NCI-H2029 (cell line): ENCODE data around the gene ARCN1.
"Not testable (repeated sequence)": the region's sequence is repeated elsewhere in the genome, so short reads cannot be mapped to it uniquely, and the experiment has no call there.

Experiments
- DNase-seq: peaks from one replicate; lab custom pipeline; 2025; lab: John Stamatoyannopoulos, UW

Gene ARCN1

DNA sequence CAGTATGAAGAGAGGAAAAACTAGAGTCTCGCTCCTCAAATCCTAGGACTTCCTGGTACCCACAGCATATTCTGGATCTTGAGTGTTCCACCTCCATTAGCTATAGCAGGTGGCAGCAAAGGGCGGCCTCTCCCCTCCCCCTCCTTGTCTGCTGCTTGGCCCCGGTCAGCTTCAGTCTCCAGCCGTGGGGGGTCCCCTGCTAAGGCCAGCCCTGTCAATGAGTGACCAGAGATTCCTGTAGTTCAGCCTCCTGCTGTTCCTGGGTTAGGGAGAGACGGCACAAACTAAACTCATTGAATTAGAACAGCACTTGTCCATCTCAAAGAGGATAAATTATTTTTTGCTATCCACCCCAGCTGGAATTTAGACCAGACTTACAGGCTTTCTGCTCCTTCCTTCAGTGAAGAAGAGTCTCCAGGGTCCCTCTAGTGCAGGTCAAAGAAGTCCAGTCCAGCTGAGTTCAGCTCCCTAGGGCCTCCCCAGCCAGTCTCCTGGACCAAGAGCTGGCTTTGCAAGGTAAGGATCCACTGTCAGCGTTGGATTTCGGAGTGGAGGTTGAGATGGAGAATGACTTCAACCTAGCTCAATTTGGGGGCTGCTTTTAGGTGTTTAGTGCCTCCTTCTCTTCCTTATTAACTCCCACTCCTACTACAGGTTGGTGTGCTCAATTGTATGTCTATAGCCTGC is 34.1 kb downstream of the ARCN1 start:
- DNase-seq: no peak

DNA sequence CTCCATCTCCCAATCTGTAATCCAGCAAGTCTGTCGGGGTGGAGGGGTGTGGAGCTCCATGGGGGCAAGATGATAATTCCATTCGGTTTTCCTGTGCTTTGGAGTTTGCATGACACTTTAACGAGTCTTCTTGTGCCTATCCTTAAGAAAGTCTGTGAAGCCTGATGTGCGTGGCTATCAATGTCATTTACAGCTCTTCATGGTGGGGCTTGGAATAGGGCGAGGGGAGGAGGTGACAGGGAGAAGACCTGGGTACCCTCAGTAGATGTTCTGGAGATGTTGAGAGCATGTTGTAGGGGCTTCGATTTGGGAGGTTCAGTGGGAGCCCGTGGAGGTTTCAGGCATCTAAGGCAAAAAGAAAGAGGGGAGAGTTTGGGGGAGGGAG is 34.6 kb downstream of the ARCN1 start:
- DNase-seq: no peak

DNA sequence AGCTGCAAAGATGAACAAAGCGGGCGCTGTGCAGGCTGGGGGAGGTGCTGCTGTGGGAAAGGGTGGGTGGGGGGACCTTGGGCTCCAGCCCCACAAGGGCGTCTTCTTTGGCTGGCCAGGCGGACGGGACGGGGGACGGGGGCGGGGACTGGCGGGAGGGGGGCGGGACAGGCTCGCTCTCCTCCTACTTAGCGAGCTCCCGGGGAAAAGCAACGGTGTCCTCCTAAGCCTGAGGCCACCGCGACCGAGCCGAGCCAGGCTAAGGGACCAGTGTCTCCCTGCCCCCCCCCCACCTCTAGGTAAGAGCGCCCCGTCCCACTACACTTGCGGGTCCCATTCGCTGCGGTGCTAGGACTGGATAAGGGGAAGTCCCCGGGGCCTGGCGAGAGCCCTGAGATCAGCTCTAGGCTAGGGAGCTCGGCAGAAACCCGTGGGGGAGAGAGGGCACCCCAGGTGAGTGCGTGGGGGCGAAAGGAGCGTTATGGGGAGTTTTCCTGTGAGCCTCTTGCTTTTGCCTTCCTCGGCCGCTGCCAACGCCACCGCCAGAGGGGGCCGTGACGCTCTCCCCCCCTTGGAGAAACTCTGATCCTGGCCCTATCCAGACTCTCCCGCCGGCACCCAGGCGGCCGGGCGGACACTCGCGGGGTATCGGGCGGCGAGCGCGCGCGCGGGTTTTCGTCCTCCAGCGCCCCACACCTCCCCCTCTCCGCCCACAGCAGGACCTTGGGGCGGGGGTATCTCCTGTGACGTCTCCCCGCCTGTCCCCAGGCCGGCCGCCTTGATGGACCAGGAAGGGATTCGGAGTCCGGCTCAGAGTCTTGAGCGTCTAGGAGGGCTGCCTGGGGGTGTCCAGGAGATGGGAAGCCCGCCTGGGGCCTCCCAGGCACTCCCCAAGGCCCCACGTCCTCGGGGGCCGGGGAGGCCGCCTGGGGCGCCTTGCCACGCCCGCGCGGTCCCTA is 35.5 kb downstream of the ARCN1 start, which contains the start of gene PHLDB1:
Gene PHLDB1 (plus strand): TSS at position 215 of the 959 bp plus-strand sequence. CDS start 6,222 bp downstream, outside the sequence.
- DNase-seq: no peak

DNA sequence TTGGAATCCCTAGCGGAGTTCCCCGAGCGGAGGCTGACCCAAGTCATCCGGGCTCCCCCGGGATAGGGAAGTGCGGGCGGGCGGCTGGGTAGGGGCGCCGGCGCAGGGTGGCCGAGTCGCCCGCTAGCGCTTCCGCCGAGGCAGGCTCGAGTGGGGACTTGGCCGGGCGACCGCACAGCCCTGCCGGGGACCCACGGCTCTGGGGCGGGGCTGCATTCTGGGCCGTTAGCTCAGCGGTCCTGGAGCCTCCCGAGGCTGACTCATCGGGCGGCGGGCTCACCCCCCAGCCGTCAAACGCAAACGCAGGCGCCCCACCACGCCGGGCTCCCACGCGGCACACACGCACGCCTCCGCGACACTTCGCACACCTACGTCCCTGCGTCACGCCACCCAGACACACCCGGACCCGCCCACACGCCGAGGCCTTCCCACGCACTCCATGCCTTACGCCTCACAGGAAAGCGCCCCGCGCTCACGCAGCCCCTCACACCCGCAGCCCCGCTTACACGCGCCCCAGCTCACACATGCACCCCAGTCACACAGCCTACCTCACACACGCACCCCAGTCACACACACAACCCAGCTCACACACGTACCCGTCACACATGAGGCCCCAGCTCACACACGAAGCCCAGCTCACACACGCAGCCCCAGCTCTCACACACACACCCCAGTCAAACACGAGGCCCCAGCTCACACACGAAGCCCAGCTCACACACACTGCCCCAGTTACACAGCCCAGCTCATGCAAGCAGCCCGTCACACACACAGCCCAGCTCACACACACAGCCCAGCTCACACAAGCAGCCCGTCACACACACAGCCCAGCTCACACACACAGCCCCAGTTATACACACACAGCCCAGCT is 36.4 kb downstream of the ARCN1 start:
- no peak for DNase-seq

DNA sequence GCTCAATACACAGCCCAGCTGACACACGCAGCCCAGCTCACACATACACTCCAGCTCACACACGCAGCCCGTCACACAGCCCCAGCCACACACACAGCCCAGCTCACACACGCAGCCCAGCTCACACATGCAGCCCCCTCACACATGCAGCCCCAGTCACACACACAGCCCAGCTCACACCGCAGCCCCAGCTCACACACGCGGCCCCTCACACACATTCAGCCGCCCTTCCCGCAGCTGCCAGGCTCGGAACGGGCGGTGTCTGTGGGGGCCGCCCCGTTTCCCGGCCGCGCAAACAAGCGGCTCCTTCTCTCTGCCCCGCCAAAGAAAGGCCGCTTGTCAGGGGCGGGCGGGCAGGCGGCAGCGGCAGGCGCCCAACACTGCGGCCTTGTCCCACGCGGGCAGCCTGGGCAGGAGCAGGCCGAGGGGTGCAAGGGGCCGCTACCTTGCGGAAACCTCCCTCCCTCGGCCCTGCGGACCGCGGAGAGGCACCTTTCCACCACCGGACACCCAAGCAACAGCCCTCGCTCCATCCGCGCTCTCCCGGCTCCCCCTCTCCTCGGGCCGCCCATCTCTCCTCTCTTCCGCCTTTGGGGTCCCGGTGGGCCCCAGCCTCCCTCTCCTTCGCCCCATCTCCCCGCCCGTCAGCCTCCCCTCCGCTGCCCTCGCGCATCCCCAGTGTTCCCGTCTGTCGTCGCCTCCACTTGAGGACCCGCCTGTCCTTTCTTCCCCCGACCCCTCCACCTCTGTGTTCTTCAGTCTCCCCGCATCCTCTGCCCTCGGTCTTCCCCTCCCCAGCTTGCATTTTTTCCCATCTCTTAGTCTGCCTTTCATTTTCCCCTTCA is 37.4 kb downstream of the ARCN1 start:
- DNase-seq: no peak

DNA sequence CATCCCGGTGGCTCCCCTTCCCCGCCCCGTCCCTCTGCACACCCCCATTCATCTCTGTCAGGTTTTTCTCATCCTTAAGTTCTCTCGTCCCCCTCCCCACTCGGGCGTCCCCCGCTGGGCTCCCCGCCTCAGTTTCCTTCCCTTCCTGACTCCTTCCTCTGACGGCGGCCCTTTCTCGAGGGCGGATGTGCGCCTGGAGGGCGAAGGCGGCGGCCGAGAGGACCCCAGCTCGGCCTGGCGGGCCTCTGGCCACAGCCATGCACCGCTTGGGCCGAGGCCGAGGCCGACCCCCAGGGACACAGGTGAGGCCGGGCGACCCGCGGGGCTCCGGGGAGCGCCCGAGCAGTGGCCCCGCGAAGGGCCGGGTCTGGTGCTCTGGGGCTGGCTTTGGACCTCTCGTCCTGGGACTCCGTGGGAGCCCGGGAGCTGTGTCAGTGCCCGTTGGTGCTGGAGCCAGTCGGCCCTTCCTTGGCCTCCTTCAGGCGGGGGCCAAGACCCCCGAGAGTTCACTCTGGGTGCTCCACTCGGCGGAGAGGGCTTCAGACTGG is 38.1 kb downstream of the ARCN1 start:
- DNase-seq: no peak

DNA sequence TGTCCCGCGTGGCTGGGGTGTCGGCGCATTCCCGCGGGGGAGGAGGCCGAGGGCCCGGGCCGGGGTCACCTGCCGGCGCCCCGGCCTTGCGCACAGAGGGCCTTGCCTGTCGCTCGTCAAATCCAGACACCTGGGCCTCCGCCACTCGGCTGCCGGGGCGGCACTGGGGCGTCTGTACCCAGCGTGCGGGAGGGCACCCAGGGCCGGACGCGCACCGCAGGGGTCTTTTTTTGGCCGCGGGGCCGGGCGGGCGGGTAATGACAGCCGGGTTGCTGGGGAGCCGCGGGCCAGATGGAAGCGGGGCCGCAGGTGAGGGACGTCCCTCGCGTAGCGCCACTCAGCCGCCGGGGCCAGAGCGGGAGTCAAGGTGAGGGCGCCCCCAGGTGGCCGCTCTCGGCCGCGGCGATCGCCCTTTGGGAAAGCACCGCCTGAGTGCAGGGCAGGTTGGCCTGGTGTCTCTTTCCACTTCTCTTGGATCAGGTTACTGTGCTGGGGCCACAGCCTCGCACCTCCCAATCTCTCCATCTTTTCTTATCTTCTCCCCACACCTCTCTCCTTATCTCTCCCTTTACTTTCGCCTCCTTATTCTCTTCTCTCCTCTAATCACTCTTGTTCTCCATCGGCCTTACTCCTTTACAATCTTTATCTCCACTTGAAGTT is 38.7 kb downstream of the ARCN1 start:
- peak; percentile 65 for DNase-seq

DNA sequence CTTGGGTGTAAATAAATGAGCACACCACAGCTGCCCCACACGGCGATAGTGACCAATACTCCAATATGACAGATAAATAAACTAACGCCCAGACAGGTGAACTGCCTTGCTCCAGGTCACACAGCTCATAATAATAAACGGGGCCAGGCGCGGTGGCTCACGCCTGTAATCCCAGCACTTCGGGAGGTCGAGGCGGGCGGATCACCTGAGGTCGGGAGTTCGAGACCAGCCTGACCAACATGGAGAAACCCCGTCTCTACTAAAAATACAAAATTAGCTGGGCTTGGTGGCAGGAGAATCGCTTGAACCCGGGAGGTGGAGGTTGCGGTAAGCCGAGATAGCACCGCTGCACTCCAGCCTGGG is 39.2 kb downstream of the ARCN1 start:
- not testable (repeated sequence) for DNase-seq

DNA sequence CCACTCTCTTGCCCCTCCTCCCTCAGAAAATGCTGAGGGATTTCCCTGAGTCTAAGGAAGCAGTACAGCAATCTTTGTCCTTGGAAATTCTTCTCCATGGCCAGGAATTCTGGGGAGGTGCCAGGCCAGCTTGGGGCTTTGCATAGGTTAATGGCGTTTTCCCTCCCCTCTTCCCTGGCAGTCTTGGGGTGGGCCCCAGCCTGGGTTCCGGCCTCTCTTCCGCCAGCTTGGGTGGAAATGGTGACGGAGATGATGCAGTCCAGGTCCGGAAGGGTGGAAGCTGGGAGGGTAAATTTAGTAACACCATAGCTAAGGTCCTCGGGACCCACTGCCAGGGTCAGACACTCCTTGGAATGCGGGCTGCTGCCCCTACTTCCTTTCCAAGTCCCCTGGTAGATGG is 40.2 kb downstream of the ARCN1 start:
- DNase-seq: no peak

DNA sequence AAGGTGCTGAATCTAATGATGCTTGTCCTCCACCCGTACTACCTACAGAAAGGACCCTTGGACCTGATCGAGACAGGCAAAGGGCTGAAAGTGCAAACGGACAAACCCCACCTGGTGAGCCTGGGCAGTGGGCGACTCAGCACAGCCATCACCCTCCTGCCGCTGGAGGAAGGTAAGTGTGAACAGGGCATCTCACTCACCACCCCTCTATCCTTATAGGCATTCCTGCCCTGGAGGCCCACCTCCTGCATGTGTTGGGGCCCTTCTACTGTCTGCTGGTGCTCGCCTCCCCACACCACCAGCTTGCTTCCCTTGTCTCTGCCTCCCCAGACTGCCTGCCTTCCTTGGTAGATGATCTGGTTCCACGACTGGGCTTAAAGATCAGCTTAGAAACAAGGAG is 42.3 kb downstream of the ARCN1 start:
- no peak for DNase-seq

DNA sequence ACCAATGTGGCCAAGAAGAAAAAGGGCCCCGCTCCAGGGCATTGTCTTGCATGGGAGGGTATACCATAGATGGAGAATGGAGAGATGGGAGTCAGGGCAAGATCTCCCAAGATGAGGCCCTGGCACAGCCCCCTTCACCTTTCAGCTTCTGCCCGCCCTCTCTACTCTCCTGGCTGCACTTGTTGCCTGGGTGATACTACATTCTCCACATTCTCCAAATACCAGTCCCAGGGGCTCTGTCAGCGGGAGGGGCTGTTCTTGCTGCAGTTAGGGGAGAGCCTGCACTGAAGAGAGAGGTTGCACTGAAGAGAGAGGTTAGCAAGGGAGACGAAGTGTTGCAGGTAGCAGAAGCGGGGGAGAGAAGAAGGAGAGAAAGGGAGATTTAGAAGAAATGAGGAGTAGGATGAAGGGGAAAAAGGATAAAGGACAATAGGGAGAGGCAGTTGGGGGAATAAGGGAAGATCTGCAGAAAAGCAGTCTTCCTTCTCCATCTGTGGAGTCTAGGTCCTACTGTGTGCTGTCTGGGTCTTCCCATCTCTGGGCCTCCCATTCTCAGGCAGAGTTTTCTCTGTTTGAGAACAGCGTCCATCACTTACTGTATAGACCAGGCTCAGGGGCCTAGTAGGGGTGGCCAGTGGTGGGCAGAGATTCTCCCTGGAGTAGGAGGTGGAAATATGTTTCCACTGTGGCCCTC is 43.2 kb downstream of the ARCN1 start:
- DNase-seq: no peak

DNA sequence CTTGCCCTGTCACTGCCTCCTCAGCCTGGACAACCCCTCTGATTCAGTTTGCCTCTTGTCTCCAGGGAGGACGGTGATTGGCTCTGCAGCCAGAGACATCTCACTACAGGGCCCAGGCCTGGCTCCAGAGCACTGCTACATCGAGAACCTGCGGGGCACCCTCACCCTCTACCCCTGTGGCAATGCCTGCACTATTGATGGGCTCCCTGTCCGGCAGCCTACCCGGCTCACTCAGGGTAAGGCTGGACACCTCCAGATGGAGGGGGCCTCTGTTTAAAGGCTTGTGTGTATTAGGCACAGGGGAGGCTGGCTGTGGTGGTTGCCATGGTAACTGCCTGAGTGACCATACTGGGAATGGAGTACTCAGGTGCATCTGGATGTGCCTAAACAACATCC is 43.8 kb downstream of the ARCN1 start:
- no peak for DNase-seq

DNA sequence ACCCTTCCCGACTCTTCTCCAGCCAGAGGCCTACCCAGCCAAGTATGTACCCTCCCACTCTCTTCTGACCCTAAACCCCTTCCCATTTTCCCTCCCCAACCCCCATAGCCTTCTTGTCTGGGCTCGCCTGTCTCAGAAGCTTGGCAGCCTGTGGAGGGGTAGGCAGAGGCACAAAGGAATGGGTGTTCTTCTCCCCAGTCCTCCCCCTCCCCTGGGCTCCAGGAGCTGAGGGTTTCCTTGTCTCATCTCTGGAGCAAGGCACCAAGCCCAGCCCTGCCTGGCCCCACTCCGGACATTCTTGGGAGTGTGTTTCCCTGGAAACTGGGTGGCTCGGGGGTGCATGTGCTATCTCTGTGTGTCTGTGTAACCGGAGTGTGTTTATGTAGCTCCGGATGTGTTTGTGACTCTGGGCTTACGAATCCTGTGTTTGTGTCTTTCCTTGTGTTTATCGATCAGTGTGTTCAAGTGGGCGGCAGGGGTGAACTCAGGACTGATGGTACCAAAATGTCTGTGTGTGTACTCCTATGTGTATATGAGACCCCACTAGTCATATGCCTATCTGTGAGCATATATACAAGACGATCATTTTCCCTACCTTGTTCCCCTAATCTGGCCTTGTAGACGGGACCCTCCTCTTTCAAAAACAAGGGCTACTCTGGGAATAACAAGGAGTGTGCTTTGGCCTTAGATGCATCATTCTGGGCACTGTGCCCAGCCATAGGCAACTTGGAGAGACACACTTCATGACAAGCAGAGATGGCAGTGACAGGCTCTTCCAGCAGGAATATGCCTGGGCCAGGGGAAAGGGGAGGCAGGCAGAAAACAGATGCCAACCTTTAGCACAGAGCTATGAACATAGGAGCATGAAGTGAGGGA is 46.1 kb downstream of the ARCN1 start:
- DNase-seq: no peak

DNA sequence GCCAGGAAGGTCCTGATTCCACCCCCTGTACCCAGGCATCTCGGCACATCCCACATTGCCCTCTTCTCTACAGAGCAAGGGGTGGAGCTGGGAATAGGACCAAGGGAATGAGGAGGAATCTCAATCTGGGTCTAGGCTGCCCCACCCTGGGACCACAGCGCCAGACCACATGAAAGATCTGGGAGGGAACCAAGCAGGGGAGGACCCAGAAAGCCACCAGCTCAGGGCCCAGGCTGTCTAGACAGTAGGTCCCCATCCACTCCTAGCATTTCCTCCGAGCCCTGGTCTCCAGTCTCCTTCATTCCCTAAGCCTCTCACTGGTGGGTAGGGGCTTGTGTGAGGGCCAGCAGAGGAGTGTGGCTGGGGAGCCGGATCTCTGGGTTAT is 46.8 kb downstream of the ARCN1 start:
- DNase-seq: no peak

DNA sequence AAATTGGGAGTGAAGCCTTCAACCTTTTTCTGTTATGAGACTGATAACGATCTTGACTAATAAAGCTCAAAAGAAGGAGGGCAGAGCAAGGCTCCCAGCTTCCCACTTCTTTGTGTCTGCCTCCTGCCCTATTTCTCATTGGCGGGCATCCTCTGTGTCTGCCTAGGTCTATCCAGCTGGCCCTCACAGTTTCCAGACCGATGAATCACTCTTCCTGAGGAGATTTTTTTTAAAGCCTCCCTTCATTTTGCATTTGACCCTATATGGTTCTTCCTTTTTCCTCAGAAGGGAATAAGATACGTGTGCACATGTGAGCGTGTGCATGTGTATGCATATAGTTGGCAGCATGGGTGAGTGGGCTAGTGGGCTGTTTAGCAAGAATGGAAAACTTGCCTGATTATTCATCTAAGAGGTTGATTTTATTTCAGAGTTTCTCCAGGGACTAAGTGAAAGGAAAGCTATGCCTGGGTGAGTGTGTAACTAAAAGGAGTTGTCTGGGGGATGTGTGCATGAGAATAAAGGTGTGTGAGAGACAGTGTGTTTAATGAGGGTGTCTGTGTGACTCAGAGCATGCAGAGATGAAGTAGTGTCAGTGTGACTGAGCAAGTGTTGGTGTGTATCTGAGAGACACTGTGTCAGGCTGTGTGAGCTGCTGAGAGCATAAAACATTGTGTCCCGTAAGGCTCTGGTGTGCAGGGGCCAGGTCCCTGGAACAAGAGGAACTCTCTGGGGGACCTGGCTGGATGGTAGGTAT is 47.4 kb downstream of the ARCN1 start:
- no peak for DNase-seq

DNA sequence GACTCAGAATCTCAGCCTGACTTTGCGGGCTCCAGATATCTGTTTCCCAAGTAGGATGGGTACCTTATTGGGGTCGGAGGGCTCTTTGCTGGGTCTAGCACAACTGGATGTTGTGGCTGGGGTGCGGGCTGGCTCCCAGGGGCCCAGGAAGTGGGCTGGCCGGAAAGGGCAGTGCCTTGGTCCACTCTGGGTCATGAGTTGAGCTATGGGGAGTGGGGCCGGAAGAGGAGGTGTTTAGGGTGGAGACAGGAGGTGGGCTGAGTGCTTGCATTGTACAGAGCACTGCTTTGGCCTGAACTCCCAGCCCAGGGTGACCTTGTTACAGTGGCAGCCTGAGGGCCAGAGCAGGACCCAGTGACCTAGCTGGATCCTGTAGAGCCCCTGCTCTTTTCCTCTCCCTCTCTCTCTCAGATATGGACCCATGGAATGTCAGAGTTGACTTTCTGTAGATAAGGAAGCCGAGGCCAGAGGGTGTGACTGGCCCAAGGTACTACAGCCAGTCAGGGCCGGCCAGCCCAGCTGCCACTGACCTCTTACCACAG is 48.4 kb downstream of the ARCN1 start:
- no peak for DNase-seq

DNA sequence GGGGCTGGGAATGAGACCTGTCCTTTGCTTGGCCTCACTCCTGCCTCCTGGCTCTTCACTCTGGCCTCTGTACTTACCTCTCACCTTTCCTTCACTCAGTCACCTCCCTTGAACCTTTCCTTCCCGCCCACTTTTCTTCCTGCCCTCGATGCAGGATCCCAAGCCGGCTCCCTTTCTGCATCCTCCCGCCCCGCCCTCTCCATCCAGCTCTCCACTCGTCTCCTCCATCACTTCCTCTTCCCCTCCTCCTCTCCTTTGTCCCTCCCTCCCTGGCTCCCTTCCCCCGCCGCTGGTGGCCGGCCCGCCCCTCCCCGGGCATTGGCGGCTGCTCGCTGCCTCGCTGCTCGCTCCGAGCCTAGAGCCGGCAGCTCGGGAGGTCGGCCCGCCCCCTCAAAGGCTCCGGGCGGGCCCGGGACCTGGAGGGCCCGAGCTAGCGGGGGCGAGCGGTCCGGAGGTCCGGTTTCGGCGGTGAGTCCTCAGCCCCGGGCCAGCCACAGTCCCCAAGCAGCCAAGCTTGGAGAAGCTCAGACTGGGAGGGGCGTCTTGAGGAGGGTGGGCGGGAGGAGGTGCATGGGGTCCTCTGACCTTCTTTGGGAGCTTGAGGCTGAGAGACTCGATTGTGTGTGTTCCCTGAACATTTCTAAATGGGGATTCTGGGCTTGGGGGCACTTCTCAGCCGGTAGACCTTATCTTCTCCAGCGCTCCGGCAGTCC is 49.0 kb downstream of the ARCN1 start:
- DNase-seq: peak; percentile 87
